ENCODE results near the gene SLC6A6.

The SLC6A6 gene

GRCh38 chr3:14410106-14410502 is 7.7 kb downstream of the SLC6A6 start:
- no peaks in the 10 kb centered on the region for H3K9me3 ChIP-seq (ENCODE audit: low read length)
- TF ChIP-seq CTCF (IDR thresholded peaks at IDR 0.05; ENCODE audit: low read length) (no peak), EZH2 (IDR thresholded peaks at IDR 0.05; ENCODE audit: borderline replicate concordance, low read length) (no peak)
- H3K36me3 ChIP-seq (ENCODE audit: insufficient read depth, low read length) = peaks cover 43% of the 10 kb centered on the region; the same call in 1 of the 2 replicates
- H3F3A ChIP-seq (ENCODE audit: insufficient read depth, low read length) = no peaks in the 10 kb centered on the region
- H4K20me1 ChIP-seq (ENCODE audit: insufficient read depth, low read length) = no peaks in the 10 kb centered on the region
- no peak overlapping the region for H3K4me3 ChIP-seq (ENCODE audit: low read depth, low read length, poor library complexity, severe bottlenecking)
- peak overlapping the region; percentile 28; the same call in 1 of the 2 replicates for H3K4me2 ChIP-seq (ENCODE audit: low read length)
- H3K4me1 ChIP-seq (ENCODE audit: insufficient read depth, low read length, severe bottlenecking) = peaks cover 67% of the 10 kb centered on the region
- no peak overlapping the region for H2AFZ ChIP-seq (ENCODE audit: low read length)
- H3K9ac ChIP-seq (ENCODE audit: low read length) = no peak overlapping the region; the same call in 1 of the 2 replicates
- H3K27ac ChIP-seq (ENCODE audit: low read depth, low read length, poor library complexity, severe bottlenecking) = peak overlapping the region; percentile 55
- H3K9me2 ChIP-seq (ENCODE audit: low read depth, low read length) = no peaks in the 10 kb centered on the region
- peaks cover 62% of the 10 kb centered on the region for H3K79me2 ChIP-seq (ENCODE audit: insufficient read depth, low read length)
- H3K27me3 ChIP-seq (ENCODE audit: insufficient read depth, low read length) = no peaks in the 10 kb centered on the region

GRCh38 chr3:14410503-14411165 is 8.2 kb downstream of the SLC6A6 start:
- peak overlapping the region; percentile 28; the same call in 1 of the 2 replicates for H3K4me2 ChIP-seq (ENCODE audit: low read length)
- peaks cover 42% of the 10 kb centered on the region; the same call in 1 of the 2 replicates for H3K36me3 ChIP-seq (ENCODE audit: insufficient read depth, low read length)
- H3K9me3 ChIP-seq (ENCODE audit: low read length) = no peaks in the 10 kb centered on the region
- H4K20me1 ChIP-seq (ENCODE audit: insufficient read depth, low read length) = no peaks in the 10 kb centered on the region
- H3K9ac ChIP-seq (ENCODE audit: low read length) = no peak overlapping the region; the same call in 1 of the 2 replicates
- H3F3A ChIP-seq (ENCODE audit: insufficient read depth, low read length) = no peaks in the 10 kb centered on the region
- H3K27ac ChIP-seq (ENCODE audit: low read depth, low read length, poor library complexity, severe bottlenecking) = peak overlapping the region; percentile 55
- peaks cover 57% of the 10 kb centered on the region for H3K79me2 ChIP-seq (ENCODE audit: insufficient read depth, low read length)
- H3K4me1 ChIP-seq (ENCODE audit: insufficient read depth, low read length, severe bottlenecking) = peaks cover 62% of the 10 kb centered on the region
- H3K9me2 ChIP-seq (ENCODE audit: low read depth, low read length) = no peaks in the 10 kb centered on the region
- TF ChIP-seq CTCF (IDR thresholded peaks at IDR 0.05; ENCODE audit: low read length) (no peak), EZH2 (IDR thresholded peaks at IDR 0.05; ENCODE audit: borderline replicate concordance, low read length) (no peak)
- H3K27me3 ChIP-seq (ENCODE audit: insufficient read depth, low read length) = no peaks in the 10 kb centered on the region
- H2AFZ ChIP-seq (ENCODE audit: low read length) = no peak overlapping the region
- H3K4me3 ChIP-seq (ENCODE audit: low read depth, low read length, poor library complexity, severe bottlenecking) = no peak overlapping the region

DNA sequence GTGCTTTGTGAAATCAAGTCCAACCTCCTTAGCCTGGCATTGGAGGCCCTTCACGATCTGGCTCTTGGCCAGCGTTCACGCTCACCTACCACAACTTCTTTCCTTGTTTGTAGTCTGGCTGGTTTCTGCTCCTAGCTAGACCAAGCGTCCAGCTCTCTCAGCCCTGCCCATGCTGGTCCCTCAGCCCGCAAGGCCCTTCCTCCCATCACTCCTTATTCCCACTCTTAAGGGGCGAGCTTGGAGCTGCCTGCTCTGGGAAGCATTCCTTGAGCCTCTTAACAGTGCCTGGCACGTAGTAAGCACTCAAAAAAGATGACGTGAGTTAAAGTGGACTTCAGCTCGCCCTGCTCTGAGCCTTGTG is 8.7 kb downstream of the SLC6A6 start:
- Histone ChIP-seq H4K20me1 (ENCODE audit: insufficient read depth, low read length) (no peaks in the 10 kb centered on the region), H3K9me2 (ENCODE audit: low read depth, low read length) (no peaks in the 10 kb centered on the region), H3K4me3 (ENCODE audit: low read depth, low read length, poor library complexity, severe bottlenecking) (no peak overlapping the region), H3K79me2 (ENCODE audit: insufficient read depth, low read length) (peaks cover 52% of the 10 kb centered on the region), H3K27me3 (ENCODE audit: insufficient read depth, low read length) (no peaks in the 10 kb centered on the region), H3F3A (ENCODE audit: insufficient read depth, low read length) (no peaks in the 10 kb centered on the region), H3K9me3 (ENCODE audit: low read length) (no peaks in the 10 kb centered on the region), H3K27ac (ENCODE audit: low read depth, low read length, poor library complexity, severe bottlenecking) (peak overlapping the region; percentile 55), H3K4me2 (ENCODE audit: low read length) (0 out of 2 replicates have a peak overlapping the region, but pooled peaks have one; percentile 28), H3K9ac (ENCODE audit: low read length) (no peak overlapping the region), H2AFZ (ENCODE audit: low read length) (no peak overlapping the region), H3K4me1 (ENCODE audit: insufficient read depth, low read length, severe bottlenecking) (peaks cover 57% of the 10 kb centered on the region), H3K36me3 (ENCODE audit: insufficient read depth, low read length) (peaks cover 47% of the 10 kb centered on the region; the same call in 1 of the 2 replicates)
- TF ChIP-seq CTCF (IDR thresholded peaks at IDR 0.05; ENCODE audit: low read length) (no peak), EZH2 (IDR thresholded peaks at IDR 0.05; ENCODE audit: borderline replicate concordance, low read length) (no peak)

Data from OCI-LY1 (cell line).